RWPE2 (cell line): ENCODE results near the gene CDH2.

Experiments
- ATAC-seq: fragments of 200-7000 bp; cut with Tn5 transposase; 3 replicates; pipeline ENCODE4 v1.9.1; 2021; ENCODE audit warnings: low read depth
- DNase-seq: peaks from one replicate; pipeline ENCODE4 v3.0.0-alpha.2; 2020; ENCODE audit warnings: low spot score
- H3K27ac ChIP-seq: fragments of 450-650 bp; 2 replicates; pipeline ENCODE4 v1.5.1; 2017; ENCODE audit warnings: mild to moderate bottlenecking; ENCODE audit not compliant: poor library complexity, severe bottlenecking
- H3K27me3 ChIP-seq: fragments of 250-450 bp; sonication (Bioruptor Pico); 2 replicates; pipeline ENCODE4 v1.5.1; 2021; ENCODE audit warnings: mild to moderate bottlenecking, moderate library complexity; ENCODE audit not compliant: insufficient read depth, poor library complexity, severe bottlenecking
- H3K36me3 ChIP-seq: fragments of 250-450 bp; sonication (Bioruptor Pico); 2 replicates; pipeline ENCODE4 v1.5.1; 2020; ENCODE audit warnings: low read depth, mild to moderate bottlenecking, moderate library complexity
- H3K4me1 ChIP-seq: fragments of 250-450 bp; sonication (Bioruptor Pico); 2 replicates; pipeline ENCODE4 v1.5.1; 2021; ENCODE audit warnings: mild to moderate bottlenecking, moderate library complexity; ENCODE audit not compliant: insufficient read depth, poor library complexity, severe bottlenecking
- H3K4me3 ChIP-seq: fragments of 250-450 bp; sonication (Bioruptor Pico); 2 replicates; pipeline ENCODE4 v1.5.1; 2021; ENCODE audit warnings: mild to moderate bottlenecking, moderate library complexity; ENCODE audit not compliant: severe bottlenecking
- H3K9me3 ChIP-seq: fragments of 250-450 bp; sonication (Bioruptor Pico); 2 replicates; pipeline ENCODE4 v1.5.1; 2021; ENCODE audit warnings: mild to moderate bottlenecking, moderate library complexity; ENCODE audit not compliant: severe bottlenecking
- CTCF ChIP-seq: fragments of 450-650 bp; IDR thresholded peaks from one replicate; pipeline ENCODE4 v1.5.1; 2017; ENCODE audit warnings: mild to moderate bottlenecking, moderate library complexity; ENCODE audit not compliant: poor library complexity, severe bottlenecking

CDH2 gene

GRCh38 chr18:28041366-28041765 lies 135.6 kb downstream of the CDH2 start:
- ATAC-seq (no peak), DNase-seq (no peak)
- TF ChIP-seq CTCF: no peak
- Histone ChIP-seq H3K27ac (no peak overlapping the region), H3K4me3 (no peak overlapping the region), H3K4me1 (peaks cover 12% of the 10 kb centered on the region), H3K9me3 (no peaks in the 10 kb centered on the region), H3K27me3 (no peaks in the 10 kb centered on the region), H3K36me3 (no peaks in the 10 kb centered on the region)

DNA sequence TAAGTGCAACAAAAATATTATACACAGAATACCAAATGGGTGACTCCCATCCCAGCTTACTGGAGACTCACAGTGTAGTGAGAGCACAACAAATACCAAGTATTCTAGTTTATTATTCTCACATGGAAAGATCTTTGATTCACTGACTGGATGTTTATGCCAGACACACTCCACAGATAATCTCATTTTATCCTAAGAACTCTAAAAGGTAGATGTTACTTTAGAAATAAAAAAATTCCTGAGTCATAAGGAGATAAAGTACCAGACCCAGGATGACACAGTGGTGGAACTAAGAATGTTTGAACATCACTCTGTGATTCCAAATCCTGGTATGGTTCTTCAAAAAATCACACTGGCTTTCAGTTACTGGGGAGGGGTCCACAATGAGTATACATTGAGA lies 136.2 kb downstream of the CDH2 start:
- Histone ChIP-seq H3K27ac (no peak overlapping the region), H3K9me3 (no peaks in the 10 kb centered on the region), H3K36me3 (no peaks in the 10 kb centered on the region), H3K4me1 (peaks cover 12% of the 10 kb centered on the region), H3K4me3 (no peak overlapping the region), H3K27me3 (no peaks in the 10 kb centered on the region)
- TF ChIP-seq CTCF: no peak
- no peak for ATAC-seq
- DNase-seq: no peak

- peaks cover 7% of the 10 kb centered on the region for H3K4me1 ChIP-seq
- H3K27me3 ChIP-seq: no peaks in the 10 kb centered on the region
- DNase-seq (no peak), ATAC-seq (no peak)
- H3K4me3 ChIP-seq: no peak overlapping the region
- no peaks in the 10 kb centered on the region for H3K36me3 ChIP-seq
- no peak for TF ChIP-seq CTCF
- H3K27ac ChIP-seq: no peak overlapping the region
- H3K9me3 ChIP-seq: no peaks in the 10 kb centered on the region
Measured at GRCh38 chr18:28040211-28040610, 136.7 kb downstream of the CDH2 start.

GRCh38 chr18:28039691-28040090 lies 137.2 kb downstream of the CDH2 start:
- H3K27me3 ChIP-seq: no peaks in the 10 kb centered on the region
- peaks cover 4% of the 10 kb centered on the region for H3K4me1 ChIP-seq
- H3K4me3 ChIP-seq: no peak overlapping the region
- ATAC-seq: no peak
- H3K27ac ChIP-seq: peak overlapping the region; percentile 11
- TF ChIP-seq CTCF: no peak
- no peaks in the 10 kb centered on the region for H3K9me3 ChIP-seq
- DNase-seq: no peak
- no peaks in the 10 kb centered on the region for H3K36me3 ChIP-seq

- H3K4me3 ChIP-seq: no peak overlapping the region
- peaks cover 4% of the 10 kb centered on the region for H3K4me1 ChIP-seq
- H3K9me3 ChIP-seq: no peaks in the 10 kb centered on the region
- ATAC-seq (peak; percentile 64; the same call in 2 of the 3 replicates), DNase-seq (peak; percentile 35)
- TF ChIP-seq CTCF: no peak
- H3K27ac ChIP-seq: peak overlapping the region; percentile 11
- H3K27me3 ChIP-seq: no peaks in the 10 kb centered on the region
- no peaks in the 10 kb centered on the region for H3K36me3 ChIP-seq
Measured at GRCh38 chr18:28039078-28039477, 137.9 kb downstream of the CDH2 start.
